Stimulated activated CD8-positive, alpha-beta memory T cell treated with anti-CD3 and anti-CD28 coated beads, Interleukin-2, amount 100 ng/mL, for 1 hour (primary cell): ENCODE data around the gene DHX34.

Source experiments
- DNase-seq, 2 donors: peaks; one replicate each; pipeline ENCODE4 v3.0.0-alpha.2; 2020; ENCODE audit warnings: low read depth in 2 of 2

Gene DHX34

GRCh38 chr19:47417107-47417745 is 68.1 kb downstream of the DHX34 start:
- DNase-seq = no peak

- DNase-seq = no peak
These were observed 68.9 kb downstream of the DHX34 start for GRCh38 chr19:47417746-47418691.

DNA sequence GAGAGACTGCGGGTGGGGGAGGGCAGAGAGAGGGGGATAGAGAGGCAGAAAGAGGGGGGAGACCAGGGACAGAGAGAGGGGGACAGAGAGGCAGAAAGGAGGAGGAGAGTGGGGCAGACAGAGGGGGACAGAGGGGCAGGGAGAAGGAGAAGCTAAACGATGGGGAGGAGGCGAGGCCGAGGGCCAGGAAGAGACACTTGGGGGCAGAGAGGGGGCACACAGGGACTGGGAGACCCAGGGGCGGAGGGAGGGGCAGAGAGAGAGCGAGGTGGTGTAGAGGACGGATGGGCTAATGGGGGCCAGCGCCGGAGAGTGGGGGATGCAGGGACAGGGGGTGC is 69.5 kb downstream of the DHX34 start:
- DNase-seq = no peak

GRCh38 chr19:47419030-47419783 is 70.1 kb downstream of the DHX34 start, which contains the start of gene MEIS3:
Gene MEIS3 (minus strand): TSS chr19:47419527. CDS start chr19:47419081, 446 bp downstream.
- DNase-seq = no peak

DNA sequence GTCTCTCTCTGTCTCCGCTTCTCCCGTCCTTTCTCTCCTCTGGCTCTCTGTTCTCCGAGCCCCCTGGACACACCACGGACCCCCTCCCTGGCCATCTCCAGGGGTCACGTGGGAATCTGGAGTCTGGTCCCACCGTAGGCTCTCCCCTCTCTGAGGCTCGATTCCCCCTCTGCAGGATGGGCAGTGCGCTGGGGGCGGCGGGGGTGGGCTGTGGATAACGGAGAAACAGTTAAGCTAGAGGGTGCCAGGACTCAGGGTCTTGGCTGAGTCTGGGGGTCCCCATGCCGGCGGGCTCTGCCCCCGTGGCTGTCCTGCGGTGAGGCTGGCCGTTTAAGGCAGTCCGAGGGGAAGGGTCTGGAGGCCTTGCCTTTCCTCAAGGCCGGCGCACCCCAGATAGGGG is 70.7 kb downstream of the DHX34 start:
- no peak for DNase-seq

- no peak for DNase-seq
These were observed 72.2 kb downstream of the DHX34 start for GRCh38 chr19:47421244-47421786.

DNA sequence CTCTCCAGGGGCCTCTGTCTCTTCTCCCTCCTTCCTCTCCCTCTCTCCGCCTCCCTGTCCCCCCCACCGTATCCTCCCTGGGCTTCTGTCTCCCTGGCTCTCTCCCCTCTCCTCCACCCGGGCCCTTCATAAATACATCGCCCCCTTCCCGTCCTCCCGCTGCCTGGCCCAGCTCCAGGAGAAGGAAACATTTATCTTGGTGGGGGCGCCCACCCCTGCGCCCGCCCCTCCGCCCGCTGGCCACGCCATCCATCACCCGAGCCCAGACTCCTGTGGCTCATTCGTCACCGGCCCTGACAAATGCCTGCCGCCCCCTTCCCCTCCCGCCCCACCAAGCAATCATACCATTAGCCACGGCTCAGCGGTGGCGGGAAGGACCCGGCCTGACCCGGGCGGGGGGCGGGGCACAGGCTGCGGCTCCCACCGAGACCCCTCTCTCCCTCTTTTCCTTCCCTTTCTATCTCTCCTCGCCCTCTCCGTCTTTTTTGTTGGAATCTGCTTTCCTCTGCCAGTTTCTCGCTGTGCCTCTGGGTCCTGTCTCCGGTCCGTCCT is 72.8 kb downstream of the DHX34 start:
- no peak for DNase-seq

- no peak for DNase-seq
These were observed 73.5 kb downstream of the DHX34 start for GRCh38 chr19:47422417-47423163.

DNA sequence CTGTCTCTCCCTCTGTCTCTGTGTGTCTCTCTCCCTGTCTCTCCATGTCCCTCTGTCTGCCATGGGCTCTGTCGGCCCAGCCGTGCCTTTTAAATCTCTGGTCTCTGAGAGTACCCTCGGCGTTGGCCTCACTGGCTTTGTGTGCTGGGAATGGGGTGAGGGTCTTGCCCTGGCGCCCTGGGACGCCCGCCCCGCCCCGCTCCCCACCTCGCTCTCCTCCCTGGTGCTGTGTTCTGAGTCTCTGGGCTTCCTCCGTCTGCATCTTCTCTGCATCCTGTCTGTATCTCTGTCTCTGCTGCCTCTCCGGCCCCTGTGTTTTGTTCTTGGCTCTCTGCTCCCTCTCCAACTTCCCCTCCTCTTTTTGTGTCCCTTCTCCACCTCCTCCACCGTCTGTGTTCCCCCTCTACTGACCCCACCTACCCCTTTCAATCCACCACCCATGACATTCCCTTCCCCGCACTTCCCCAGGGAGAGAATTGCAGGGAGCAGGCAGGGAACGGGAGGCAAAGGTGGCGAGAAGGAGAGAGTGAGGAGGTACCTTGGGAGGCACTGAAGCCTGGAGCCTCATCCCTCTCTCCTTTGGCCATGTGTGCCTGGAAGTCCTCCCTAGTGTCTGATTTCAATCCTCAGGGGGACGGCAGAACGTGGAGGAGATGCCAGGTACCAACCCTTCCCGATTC is 74.2 kb downstream of the DHX34 start:
- DNase-seq = no peak

GRCh38 chr19:47427241-47428176 is 78.4 kb downstream of the DHX34 start:
- peak; percentile 34 to 47 for DNase-seq

DNA sequence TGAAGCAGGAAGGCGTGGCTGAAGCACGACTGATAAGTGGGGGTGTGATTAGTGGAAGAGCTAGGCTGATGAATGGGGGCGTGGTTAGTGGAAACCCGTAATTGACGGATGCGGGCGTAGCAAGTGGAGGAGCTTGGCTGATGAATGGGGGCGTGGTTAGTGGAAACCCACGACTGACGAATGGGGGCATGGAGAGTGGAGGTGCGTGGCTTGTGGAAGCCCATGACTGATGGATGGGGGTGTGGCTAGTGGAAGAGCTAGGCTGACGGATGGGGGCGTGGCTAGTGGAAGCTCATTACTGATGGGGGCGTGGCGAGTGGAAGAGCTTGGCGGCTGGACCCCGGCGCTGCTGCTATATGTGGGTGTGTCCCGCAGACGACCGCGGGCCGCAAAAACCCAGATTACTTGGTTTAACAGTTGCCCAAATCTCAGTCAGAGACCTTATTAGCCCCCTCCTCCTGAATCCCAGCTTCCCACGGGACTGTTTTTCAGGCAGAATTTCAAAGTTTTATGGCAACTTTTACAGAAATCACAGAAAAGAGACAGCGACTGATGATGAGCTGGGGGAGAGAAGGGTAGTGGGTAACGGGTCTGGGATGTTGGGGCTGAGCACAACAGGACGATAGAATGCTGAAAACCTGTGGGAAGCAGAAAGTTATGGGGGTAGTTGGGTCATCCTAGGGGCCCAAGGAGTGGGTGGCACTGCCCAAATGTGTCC is 79.2 kb downstream of the DHX34 start:
- DNase-seq = peak; percentile 20 to 65

- DNase-seq = no peak
These were observed 80.2 kb downstream of the DHX34 start for GRCh38 chr19:47429140-47429793.

- no peak for DNase-seq
These were observed 81.1 kb downstream of the DHX34 start for GRCh38 chr19:47430041-47430802.

DNA sequence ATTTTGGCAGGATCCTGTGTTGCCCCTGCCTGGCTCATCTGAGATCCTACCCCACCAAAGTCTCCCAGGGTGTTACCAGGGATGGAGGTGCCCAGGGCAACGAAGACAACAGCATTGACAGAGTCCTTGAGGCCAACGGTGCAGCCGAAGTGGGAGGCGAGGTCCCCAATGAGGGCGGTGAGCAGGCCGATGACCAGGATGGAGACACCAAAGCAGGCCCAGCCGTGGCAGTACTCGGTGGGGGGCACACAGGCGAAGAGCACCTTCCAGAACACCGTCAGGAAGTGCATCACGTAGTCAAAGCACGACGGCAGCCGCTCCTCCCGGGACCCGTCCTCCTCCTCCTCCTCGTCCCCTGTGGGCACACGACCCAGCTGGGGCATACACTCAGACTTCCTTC is 83.0 kb downstream of the DHX34 start:
- DNase-seq = no peak
